BJ (cell line): Measurements from ENCODE around the gene MED23. TPM values are rescaled to one million over a fixed set of nuclear protein-coding genes. Genes with fewer than 3 reads are reported as not detected.

Experiments
- CTCF ChIA-PET: fragments of 350-600 bp; formaldehyde crosslinking; extraction: SDS; loops from one replicate; lab custom pipeline; 2021; ENCODE audit warnings: antibody characterized with exemption, inconsistent platforms; lab: Yijun Ruan, JAX
- POLR2A ChIA-PET: fragments of 300-600 bp; sonication (Branson Sonifier 250); formaldehyde crosslinking; extraction: SDS; loops from one replicate; lab custom pipeline; 2021; ENCODE audit warnings: antibody characterized with exemption; lab: Charles Lee
- DNase-seq: peaks from one replicate; pipeline ENCODE4 v3.0.0-alpha.2; 2011; ENCODE audit warnings: low read depth
- H3K27me3 ChIP-seq: 2 replicates; pipeline ENCODE4 v1.6.0; 2011; ENCODE audit warnings: low read length; ENCODE audit not compliant: control insufficient read depth, insufficient read depth
- H3K36me3 ChIP-seq: 2 replicates; pipeline ENCODE4 v1.5.1; 2011; ENCODE audit warnings: low read length; ENCODE audit not compliant: control insufficient read depth, insufficient read depth
- H3K4me3 ChIP-seq: 2 replicates; pipeline ENCODE4 v1.5.1; 2011; ENCODE audit warnings: low read depth, mild to moderate bottlenecking, control low read depth, low read length
- polyA plus RNA-seq: library from polyadenylated mRNA; depleted of rRNA; stranded (reverse); fragments of >200 nt; gene quantifications from 2 replicates; pipeline ENCODE4 v1.2.3, GENCODE V29; 2011
- TF ChIP-seq, protein P1 (sequence below): IDR thresholded peaks from 2 replicates; pipeline ENCODE4 v1.5.1; 2011; ENCODE audit warnings: low read depth, mild to moderate bottlenecking, control low read depth, inconsistent platforms, low read length, moderate library complexity; ENCODE audit not compliant: insufficient read depth

MED23 gene
- polyA plus RNA-seq, 1 experiment, result 16.5 TPM

DNA sequence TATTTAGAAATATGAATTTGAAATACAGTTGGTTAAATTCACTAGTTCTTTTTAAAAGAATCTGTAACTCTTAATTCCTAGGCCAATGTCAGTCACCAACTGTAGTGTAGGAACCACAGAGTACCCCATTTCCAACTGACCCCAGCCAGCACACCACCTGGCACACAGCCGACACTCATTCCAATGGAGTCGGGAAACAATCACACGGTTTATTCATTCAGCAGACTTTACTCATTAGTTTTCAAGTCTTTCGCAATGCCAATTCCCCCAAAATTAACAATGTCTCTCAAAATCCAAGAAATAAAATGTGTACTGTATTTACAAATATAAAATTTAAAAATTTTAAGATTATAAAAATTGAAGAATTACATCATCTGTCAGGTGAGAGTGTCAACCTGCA is 41.5 kb downstream of the MED23 start:
- no peaks in the 10 kb centered on the region for H3K27me3 ChIP-seq
- DNase-seq, result no peak
- H3K36me3 ChIP-seq, result peaks cover 3% of the 10 kb centered on the region
- POLR2A ChIA-PET, result interaction anchor here (0.6 kb wide), 1 partner anchor 11 kb away, joined by 4 read pairs; no protein-coding TSS in a partner anchor
- H3K4me3 ChIP-seq, result no peak overlapping the region
- CTCF ChIA-PET, result no interaction called here
- TF ChIP-seq, protein P1, sequence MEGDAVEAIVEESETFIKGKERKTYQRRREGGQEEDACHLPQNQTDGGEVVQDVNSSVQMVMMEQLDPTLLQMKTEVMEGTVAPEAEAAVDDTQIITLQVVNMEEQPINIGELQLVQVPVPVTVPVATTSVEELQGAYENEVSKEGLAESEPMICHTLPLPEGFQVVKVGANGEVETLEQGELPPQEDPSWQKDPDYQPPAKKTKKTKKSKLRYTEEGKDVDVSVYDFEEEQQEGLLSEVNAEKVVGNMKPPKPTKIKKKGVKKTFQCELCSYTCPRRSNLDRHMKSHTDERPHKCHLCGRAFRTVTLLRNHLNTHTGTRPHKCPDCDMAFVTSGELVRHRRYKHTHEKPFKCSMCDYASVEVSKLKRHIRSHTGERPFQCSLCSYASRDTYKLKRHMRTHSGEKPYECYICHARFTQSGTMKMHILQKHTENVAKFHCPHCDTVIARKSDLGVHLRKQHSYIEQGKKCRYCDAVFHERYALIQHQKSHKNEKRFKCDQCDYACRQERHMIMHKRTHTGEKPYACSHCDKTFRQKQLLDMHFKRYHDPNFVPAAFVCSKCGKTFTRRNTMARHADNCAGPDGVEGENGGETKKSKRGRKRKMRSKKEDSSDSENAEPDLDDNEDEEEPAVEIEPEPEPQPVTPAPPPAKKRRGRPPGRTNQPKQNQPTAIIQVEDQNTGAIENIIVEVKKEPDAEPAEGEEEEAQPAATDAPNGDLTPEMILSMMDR, result no peak

DNA sequence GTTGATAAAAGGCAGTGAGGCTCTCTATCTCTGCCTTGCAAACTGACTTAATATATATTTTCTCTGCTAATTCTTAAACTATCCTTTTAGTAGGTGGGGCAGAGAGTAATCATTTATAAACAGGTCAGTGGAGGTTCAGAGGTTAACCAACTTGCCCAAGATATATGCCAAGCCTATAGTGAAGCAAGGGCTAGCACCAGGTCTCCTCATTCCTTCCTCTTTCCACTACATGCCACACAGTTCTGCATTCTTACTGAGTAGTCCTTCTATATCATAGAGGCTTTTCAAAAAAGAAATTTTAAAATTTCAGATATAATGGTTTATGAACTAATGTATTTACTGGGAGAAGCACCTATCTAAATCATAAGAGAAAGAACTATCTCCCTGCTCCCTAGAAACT is 46.5 kb downstream of the MED23 start:
- ChIA-PET CTCF (interaction anchor here (1.0 kb wide), 1 partner anchor 11 kb away, joined by 3 read pairs; no protein-coding TSS in a partner anchor), POLR2A (no interaction called here)
- DNase-seq, result no peak
- no peak overlapping the region for H3K4me3 ChIP-seq
- TF ChIP-seq, protein P1, result no peak
- H3K36me3 ChIP-seq, result peaks cover 7% of the 10 kb centered on the region
- H3K27me3 ChIP-seq, result no peaks in the 10 kb centered on the region

DNA sequence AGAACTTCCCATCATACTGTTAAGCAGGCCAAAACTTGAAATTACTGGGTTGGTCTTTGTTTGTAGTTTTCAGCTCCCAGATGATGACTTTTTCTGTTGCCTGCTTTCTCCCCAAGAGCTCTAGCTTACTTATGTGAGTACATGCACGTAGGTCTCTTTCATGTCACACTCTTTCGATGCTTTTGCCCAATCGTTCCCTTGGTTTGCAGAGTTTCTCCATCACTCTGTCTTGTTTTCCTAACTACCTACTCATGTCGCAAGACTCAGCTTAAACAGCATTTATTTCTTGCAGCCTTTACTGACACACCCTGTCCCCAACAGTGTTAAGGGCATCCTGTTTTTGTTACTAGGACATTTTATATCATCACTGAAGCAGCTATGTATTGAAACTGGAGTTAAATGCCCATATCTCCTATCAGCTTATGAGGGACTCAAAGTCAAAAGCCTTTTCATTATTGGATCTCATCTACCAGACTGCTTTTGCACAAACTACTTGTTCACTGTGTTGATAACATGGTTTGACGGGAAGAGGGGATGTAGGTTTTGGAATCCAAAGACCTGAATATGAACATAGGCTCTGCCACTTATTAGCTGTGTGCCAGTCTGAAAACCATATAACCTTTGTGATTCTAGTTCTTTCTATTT is 52.1 kb downstream of the MED23 start:
- H3K4me3 ChIP-seq, result no peak overlapping the region
- no peak for DNase-seq
- ChIA-PET CTCF (interaction anchor here (1.3 to 2.1 kb wide), 2 partner anchors 24 to 52 kb away, joined by 3 to 5 read pairs; partner anchors contain the start of gene MED23), POLR2A (interaction anchor here (0.5 kb wide), 1 partner anchor 10 kb away, joined by 4 read pairs; no protein-coding TSS in a partner anchor)
- TF ChIP-seq, protein P1, result no peak
- 0 out of 2 replicates have a peak, but pooled peaks cover 2% of the 10 kb centered on the region for H3K36me3 ChIP-seq
- H3K27me3 ChIP-seq, result no peaks in the 10 kb centered on the region

DNA sequence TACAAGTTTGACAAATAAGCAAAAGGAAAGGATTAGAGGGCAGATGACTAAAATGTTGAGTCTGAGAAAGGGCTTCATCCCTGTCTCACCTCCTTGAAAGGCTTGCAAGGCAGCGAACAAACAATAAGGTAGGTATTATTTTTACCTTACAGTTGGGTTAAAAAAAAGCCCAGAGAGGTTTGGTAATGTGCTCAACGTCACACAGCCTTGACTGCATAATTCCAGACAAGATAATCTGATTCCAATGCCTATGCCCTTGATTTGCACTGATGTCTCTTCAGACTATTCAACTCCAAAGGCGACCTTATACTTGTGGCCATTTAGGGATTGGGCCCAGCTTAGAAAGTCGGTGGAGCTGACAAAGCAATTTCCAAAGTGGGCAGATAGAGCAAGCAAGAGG is 53.4 kb downstream of the MED23 start:
- ChIA-PET POLR2A (no interaction called here), CTCF (interaction anchor here (2.1 kb wide), 1 partner anchor 53 kb away, joined by 5 read pairs; the partner anchor contains the start of gene MED23)
- no peak for DNase-seq
- TF ChIP-seq, protein P1, result no peak
- no peaks in the 10 kb centered on the region for H3K27me3 ChIP-seq
- H3K36me3 ChIP-seq, result 0 out of 2 replicates have a peak, but pooled peaks cover 1% of the 10 kb centered on the region
- H3K4me3 ChIP-seq, result no peak overlapping the region

DNA sequence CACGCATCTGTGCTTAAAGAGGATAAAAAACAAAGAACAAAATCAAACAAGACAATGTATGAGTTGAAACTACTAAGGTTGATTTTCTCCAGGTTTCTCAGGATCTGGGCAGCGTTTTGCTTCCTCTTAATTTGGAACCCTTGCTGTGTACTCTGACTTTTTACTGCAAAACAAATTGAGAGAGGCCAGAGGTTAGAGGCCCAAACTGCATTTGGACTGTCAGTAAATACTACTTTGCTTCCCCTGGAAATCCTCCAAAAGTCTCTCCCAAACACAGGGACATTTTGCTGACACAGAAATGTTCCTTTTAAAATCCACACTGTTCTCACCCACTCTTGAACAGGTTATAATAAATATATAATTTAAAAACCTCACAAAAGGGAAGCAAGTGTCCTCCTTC is 53.9 kb downstream of the MED23 start:
- CTCF ChIA-PET, result no interaction called here
- H3K4me3 ChIP-seq, result no peak overlapping the region
- 0 out of 2 replicates have a peak, but pooled peaks cover 1% of the 10 kb centered on the region for H3K36me3 ChIP-seq
- POLR2A ChIA-PET, result no interaction called here
- DNase-seq, result no peak
- TF ChIP-seq, protein P1, result no peak
- no peaks in the 10 kb centered on the region for H3K27me3 ChIP-seq
